Measurements from ENCODE around the gene COMMD1. TPM values are rescaled to one million over a fixed set of nuclear protein-coding genes. Genes with fewer than 3 reads are reported as not detected.
"Not testable (repeated sequence)": the region's sequence is repeated elsewhere in the genome, so short reads cannot be mapped to it uniquely, and the experiment has no call there.

The COMMD1 gene
- total RNA-seq, 1 donor from 2014 or later, result 26.6 TPM

DNA sequence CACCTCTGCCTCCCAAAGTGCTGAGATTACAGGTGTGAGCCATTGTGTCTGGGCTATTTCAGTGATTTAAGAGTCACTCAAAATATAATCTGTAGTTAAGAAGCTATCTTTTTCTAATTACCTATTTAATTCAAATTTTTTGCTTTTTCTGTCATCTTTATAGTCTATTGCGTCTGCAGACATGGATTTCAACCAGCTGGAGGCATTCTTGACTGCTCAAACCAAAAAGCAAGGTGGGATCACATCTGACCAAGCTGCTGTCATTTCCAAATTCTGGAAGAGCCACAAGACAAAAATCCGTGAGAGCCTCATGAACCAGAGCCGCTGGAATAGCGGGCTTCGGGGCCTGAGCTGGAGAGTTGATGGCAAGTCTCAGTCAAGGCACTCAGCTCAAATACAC is 95.1 kb downstream of the COMMD1 start:
- intact Hi-C loops (cut with DNase I), result no loop called here
- Histone ChIP-seq H3K4me1 (no peaks in the 10 kb centered on the region), H3K27me3 (ENCODE audit: low read depth) (no peaks in the 10 kb centered on the region), H3K36me3 (peaks cover 7% of the 10 kb centered on the region), H3K9me3 (no peaks in the 10 kb centered on the region), H3K4me3 (no peak overlapping the region), H3K27ac (no peak overlapping the region)
- DNase-seq, result no peak
- no peak for TF ChIP-seq CTCF (IDR thresholded peaks at IDR 0.05)
- ATAC-seq, result no peak

GRCh38 chr2:62001431-62001830 is 96.0 kb downstream of the COMMD1 start:
- DNase-seq, result no peak
- no peak for ATAC-seq
- Histone ChIP-seq H3K36me3 (peaks cover 7% of the 10 kb centered on the region), H3K4me1 (no peaks in the 10 kb centered on the region), H3K27me3 (ENCODE audit: low read depth) (no peaks in the 10 kb centered on the region), H3K9me3 (no peaks in the 10 kb centered on the region), H3K4me3 (no peak overlapping the region), H3K27ac (no peak overlapping the region)
- no peak for TF ChIP-seq CTCF (IDR thresholded peaks at IDR 0.05)
- intact Hi-C loops (cut with DNase I), result no loop called here

DNA sequence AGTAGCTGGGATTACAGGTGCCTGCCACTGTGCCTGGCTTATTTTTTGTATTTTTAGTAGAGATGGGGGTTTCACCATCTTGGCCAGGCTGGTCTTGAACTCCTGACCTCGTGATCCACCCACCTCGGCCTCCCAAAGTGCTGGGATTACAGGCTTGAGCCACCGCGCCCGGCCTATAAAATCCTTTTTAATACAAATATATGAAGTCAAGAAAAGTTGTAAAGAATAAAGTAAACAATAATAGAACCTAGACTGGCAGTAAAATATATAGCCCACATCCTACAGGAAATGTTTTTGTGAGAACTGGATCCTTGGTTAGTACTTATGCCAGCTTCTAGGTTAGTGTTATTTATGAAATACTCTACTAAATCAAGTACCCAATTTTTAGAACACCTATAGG is 99.0 kb downstream of the COMMD1 start:
- intact Hi-C loops (cut with DNase I); ATAC-seq; H3K27me3 ChIP-seq (ENCODE audit: low read depth); H3K9me3 ChIP-seq; H3K27ac ChIP-seq; H3K36me3 ChIP-seq; H3K4me1 ChIP-seq; H3K4me3 ChIP-seq; DNase-seq: not testable (repeated sequence)

- no peak for DNase-seq
- Histone ChIP-seq H3K36me3 (no peaks in the 10 kb centered on the region), H3K4me1 (no peaks in the 10 kb centered on the region), H3K27ac (no peak overlapping the region), H3K4me3 (no peak overlapping the region), H3K27me3 (ENCODE audit: low read depth) (no peaks in the 10 kb centered on the region), H3K9me3 (no peaks in the 10 kb centered on the region)
- intact Hi-C loops (cut with DNase I), result no loop called here
- ATAC-seq, result no peak
- TF ChIP-seq CTCF (IDR thresholded peaks at IDR 0.05), result no peak
Observed at GRCh38 chr2:62007555-62007954, 102.1 kb downstream of the COMMD1 start.

DNA sequence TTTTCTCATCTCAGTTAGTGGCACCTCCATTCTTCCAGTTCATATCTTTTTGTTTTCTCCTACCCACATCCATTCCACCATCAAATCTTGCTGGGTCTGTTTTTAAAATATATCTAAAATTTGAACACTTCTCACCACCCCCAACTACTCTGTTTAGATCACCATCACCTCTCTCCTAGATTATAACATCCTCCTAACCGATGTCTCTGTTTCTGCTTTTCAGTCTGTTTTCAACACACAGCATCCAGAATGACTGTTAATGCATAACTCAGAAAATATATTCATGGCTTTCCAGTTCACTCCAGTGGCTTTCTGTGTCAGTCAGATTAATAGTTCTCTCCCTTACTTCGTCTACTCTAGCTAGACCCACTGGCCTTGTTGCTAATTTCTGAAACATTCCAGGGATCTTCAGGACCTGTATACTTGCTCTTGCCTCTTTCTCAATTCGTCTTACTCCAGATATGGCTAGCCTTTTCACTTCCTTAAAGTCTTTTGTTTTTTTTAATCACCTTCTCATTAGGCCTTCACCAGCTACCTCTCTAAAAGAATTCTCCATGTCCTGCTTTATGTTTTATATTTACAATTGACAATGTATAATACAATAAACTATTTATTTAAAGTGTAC is 105.3 kb downstream of the COMMD1 start:
- DNase-seq, result no peak
- H3K36me3 ChIP-seq, result no peaks in the 10 kb centered on the region
- intact Hi-C loops (cut with DNase I), result no loop called here
- ATAC-seq, result peak in 1 of 2 donors; percentile 49
- no peaks in the 10 kb centered on the region for H3K9me3 ChIP-seq
- no peaks in the 10 kb centered on the region for H3K27me3 ChIP-seq (ENCODE audit: low read depth)
- H3K4me1 ChIP-seq, result peaks cover 24% of the 10 kb centered on the region
- no peak for TF ChIP-seq CTCF (IDR thresholded peaks at IDR 0.05)
- no peak overlapping the region for H3K4me3 ChIP-seq
- no peak overlapping the region for H3K27ac ChIP-seq

GRCh38 chr2:62013641-62014040 is 108.2 kb downstream of the COMMD1 start:
- DNase-seq (no peak), ATAC-seq (no peak)
- H3K4me3 ChIP-seq, result no peak overlapping the region
- no peak overlapping the region for H3K27ac ChIP-seq
- no peaks in the 10 kb centered on the region for H3K9me3 ChIP-seq
- no peaks in the 10 kb centered on the region for H3K27me3 ChIP-seq (ENCODE audit: low read depth)
- intact Hi-C loops (cut with DNase I), result no loop called here
- TF ChIP-seq CTCF (IDR thresholded peaks at IDR 0.05), result no peak
- H3K4me1 ChIP-seq, result peaks cover 28% of the 10 kb centered on the region
- H3K36me3 ChIP-seq, result no peaks in the 10 kb centered on the region
